Activated CD8-positive, alpha-beta T cell treated with anti-CD3 and anti-CD28 coated beads for 36 hours (primary cell): Measurements from ENCODE around the gene TRIM41. TPM values are rescaled to one million over a fixed set of nuclear protein-coding genes. Genes with fewer than 3 reads are reported as not detected.
"Not testable (repeated sequence)": the region's sequence is repeated elsewhere in the genome, so short reads cannot be mapped to it uniquely, and the experiment has no call there.

ENCODE experiments used
- ATAC-seq: fragments of 200-7000 bp; cut with Tn5 transposase; one replicate; pipeline ENCODE4 v1.10.0; 2021; ENCODE audit warnings: mild to moderate bottlenecking, moderate library complexity
- CTCF ChIA-PET: fragments of 350-600 bp; sonication (Branson Sonifier 250); formaldehyde crosslinking; loops from one replicate; lab custom pipeline; 2021; ENCODE audit warnings: antibody characterized with exemption; lab: Charles Lee
- POLR2A ChIA-PET: fragments of 350-600 bp; sonication (Branson Sonifier 250); formaldehyde crosslinking; loops from one replicate; lab custom pipeline; 2021; ENCODE audit warnings: antibody characterized with exemption; lab: Charles Lee
- DNase-seq: peaks from one replicate; pipeline ENCODE4 v3.0.0-alpha.2; 2020
- H3K27ac Mint-ChIP-seq: one replicate; pipeline ENCODE4 v1.8.0; 2021; ENCODE audit warnings: mild to moderate bottlenecking, mixed read lengths
- H3K27me3 Mint-ChIP-seq: one replicate; pipeline ENCODE4 v1.8.0; 2021; ENCODE audit warnings: mixed read lengths
- H3K36me3 Mint-ChIP-seq: one replicate; pipeline ENCODE4 v1.8.0; 2021; ENCODE audit warnings: low read depth, mixed read lengths
- H3K4me1 Mint-ChIP-seq: one replicate; pipeline ENCODE4 v1.8.0; 2021; ENCODE audit warnings: low read depth, mixed read lengths
- H3K4me3 Mint-ChIP-seq: one replicate; pipeline ENCODE4 v1.8.0; 2021; ENCODE audit warnings: mild to moderate bottlenecking, moderate library complexity, mixed read lengths
- H3K9me3 Mint-ChIP-seq: one replicate; pipeline ENCODE4 v1.8.0; 2021; ENCODE audit warnings: mixed read lengths
- intact Hi-C: fragments of 100-400 bp; cut with micrococcal nuclease; formaldehyde crosslinking; loops from one replicate; pipeline ENCODE4 v1.10.0; 2022
- total RNA-seq, 2 experiments: library from RNA; stranded (reverse); gene quantifications; one replicate each; pipeline ENCODE4 v1.2.3, GENCODE V29; 2021
- TF ChIP-seq, protein P1 (sequence below): fragments of 200-600 bp; IDR thresholded peaks from one replicate; pipeline ENCODE4 v1.8.0; 2022; ENCODE audit warnings: antibody characterized with exemption, mild to moderate bottlenecking

TRIM41 gene
- total RNA-seq, 2 experiments from 2014 or later: 30.6 to 31.5 TPM

DNA sequence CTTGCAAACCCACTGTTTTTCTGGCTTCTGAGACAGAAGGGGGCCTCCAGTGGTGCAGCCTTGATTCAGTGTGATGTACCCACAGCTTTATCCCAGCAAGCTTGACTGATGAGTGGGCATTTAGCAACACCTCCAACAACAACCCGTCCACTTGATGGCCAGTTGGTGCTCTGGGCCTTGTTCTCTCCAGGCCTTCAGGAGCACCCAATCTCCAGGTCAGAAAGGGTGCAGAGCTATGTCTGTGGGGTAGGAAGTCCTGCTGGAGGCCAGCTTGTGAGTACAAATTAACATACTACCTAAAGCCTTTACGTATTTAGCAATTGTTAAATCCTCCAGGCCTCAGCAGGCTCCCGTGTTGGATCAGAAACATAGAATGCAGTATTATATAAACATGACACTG is 48.0 kb downstream of the TRIM41 start:
- no peak overlapping the region for H3K4me3 Mint-ChIP-seq
- no peaks in the 10 kb centered on the region for H3K27me3 Mint-ChIP-seq
- no peak for ATAC-seq
- intact Hi-C loops: no loop called here
- H3K27ac Mint-ChIP-seq: no peak overlapping the region
- TF ChIP-seq, protein P1, sequence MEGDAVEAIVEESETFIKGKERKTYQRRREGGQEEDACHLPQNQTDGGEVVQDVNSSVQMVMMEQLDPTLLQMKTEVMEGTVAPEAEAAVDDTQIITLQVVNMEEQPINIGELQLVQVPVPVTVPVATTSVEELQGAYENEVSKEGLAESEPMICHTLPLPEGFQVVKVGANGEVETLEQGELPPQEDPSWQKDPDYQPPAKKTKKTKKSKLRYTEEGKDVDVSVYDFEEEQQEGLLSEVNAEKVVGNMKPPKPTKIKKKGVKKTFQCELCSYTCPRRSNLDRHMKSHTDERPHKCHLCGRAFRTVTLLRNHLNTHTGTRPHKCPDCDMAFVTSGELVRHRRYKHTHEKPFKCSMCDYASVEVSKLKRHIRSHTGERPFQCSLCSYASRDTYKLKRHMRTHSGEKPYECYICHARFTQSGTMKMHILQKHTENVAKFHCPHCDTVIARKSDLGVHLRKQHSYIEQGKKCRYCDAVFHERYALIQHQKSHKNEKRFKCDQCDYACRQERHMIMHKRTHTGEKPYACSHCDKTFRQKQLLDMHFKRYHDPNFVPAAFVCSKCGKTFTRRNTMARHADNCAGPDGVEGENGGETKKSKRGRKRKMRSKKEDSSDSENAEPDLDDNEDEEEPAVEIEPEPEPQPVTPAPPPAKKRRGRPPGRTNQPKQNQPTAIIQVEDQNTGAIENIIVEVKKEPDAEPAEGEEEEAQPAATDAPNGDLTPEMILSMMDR: no peak
- DNase-seq: no peak
- H3K36me3 Mint-ChIP-seq: no peaks in the 10 kb centered on the region
- H3K4me1 Mint-ChIP-seq: peaks cover 2% of the 10 kb centered on the region
- ChIA-PET CTCF (interaction anchor here (0.5 kb wide), 1 partner anchor 216 kb away, joined by 3 read pairs; no protein-coding TSS in a partner anchor), POLR2A (interaction anchor here (1.0 kb wide), 1 partner anchor 19 kb away, joined by 3 read pairs; no protein-coding TSS in a partner anchor)
- no peaks in the 10 kb centered on the region for H3K9me3 Mint-ChIP-seq

DNA sequence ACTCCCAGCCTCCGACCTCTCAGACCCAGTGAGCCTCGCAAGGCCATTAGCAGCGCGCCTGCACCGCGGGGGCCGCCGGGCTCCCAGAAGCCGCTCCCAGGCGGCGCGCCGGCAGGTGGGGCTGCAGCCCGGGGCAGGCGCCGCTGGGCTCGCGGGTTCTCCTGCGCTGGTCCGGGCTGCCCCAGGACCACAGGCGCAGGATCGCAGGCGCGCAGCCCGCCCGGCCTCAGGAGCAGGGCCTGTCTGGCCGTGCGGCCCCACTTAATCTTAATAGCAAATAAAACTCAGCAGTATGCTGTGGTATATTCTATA is 50.3 kb downstream of the TRIM41 start:
- ATAC-seq, H3K4me1 Mint-ChIP-seq, intact Hi-C loops, H3K4me3 Mint-ChIP-seq, DNase-seq, POLR2A ChIA-PET, H3K9me3 Mint-ChIP-seq, H3K27me3 Mint-ChIP-seq, CTCF ChIA-PET, H3K36me3 Mint-ChIP-seq, H3K27ac Mint-ChIP-seq: not testable (repeated sequence)

DNA sequence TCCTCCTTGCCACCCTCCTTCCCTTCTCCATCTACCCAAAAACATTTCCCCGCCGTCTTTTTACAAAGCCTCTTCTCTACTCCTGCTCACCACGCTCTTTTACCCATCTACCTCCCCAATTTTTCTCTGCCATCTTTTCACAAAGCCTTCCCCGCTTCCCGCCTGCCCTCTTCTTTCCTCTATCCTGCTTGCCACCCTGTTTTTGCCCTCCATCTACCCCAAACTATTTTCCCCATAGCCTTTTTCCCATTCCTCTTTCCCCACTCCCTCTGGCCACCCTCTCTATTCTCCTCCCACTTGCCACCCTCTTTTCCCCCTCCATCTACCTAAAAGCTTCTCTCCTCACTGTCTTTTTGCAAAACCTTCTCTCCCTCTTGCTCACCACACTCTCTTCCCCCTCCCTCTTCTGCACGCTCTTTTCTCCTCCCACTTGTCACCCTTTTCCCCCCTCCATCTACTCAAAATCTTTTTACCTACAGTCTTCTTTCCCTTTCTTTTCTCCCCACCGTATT is 57.2 kb downstream of the TRIM41 start:
- no peaks in the 10 kb centered on the region for H3K27me3 Mint-ChIP-seq
- H3K36me3 Mint-ChIP-seq: no peaks in the 10 kb centered on the region
- H3K9me3 Mint-ChIP-seq: no peaks in the 10 kb centered on the region
- no peak for ATAC-seq
- ChIA-PET CTCF (no interaction called here), POLR2A (interaction anchor here (1.2 kb wide), 1 partner anchor 20 kb away, joined by 3 read pairs; no protein-coding TSS in a partner anchor)
- DNase-seq: no peak
- peaks cover 2% of the 10 kb centered on the region for H3K4me1 Mint-ChIP-seq
- H3K27ac Mint-ChIP-seq: no peak overlapping the region
- intact Hi-C loops: no loop called here
- H3K4me3 Mint-ChIP-seq: no peak overlapping the region
- TF ChIP-seq, protein P1: no peak

DNA sequence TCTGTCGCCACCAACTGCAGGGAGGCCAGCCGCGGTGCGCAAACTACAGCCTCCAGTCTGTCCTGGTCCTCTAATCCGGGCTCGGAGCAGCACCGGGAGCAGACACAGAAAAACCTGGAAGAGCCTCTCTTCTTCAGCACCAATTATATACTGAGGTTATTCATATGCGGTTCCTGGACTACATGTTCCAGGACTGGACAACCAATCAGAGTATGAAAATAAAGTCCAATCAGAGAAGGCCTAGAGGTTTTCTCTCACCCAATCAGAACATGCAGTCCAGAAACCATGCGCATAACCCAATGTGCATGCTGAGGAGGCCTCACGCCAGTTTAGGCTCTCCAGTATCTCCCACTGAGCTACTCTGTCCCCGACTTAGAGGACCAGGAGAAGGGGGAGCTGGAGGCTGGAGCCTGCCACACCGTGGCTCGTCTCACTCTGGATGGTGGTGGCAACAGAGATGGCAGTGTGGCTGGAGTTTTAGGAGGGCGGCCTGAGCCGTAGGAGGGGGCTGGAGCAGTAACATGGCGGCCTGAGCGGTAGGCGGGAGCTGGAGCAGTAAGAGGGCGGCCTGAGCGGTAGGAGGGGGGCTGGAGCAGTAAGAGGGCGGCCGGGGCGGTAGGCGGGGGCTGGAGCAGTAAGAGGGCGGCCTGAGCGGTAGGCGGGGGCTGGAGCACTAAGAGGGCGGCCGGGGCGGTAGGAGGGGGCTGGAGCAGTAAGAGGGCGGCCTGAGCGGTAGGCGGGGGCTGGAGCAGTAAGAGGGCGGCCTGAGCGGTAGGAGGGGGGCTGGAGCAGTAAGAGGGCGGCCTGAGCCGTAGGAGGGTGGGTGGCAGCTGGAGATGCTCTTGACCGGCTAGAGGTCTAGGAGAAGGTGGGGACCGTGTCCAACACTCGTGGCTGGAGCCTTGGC is 58.2 kb downstream of the TRIM41 start:
- ChIA-PET CTCF (no interaction called here), POLR2A (interaction anchor here (1.2 kb wide), 1 partner anchor 21 kb away, joined by 3 read pairs; no protein-coding TSS in a partner anchor)
- H3K27ac Mint-ChIP-seq: no peak overlapping the region
- H3K36me3 Mint-ChIP-seq: no peaks in the 10 kb centered on the region
- ATAC-seq (no peak), DNase-seq (no peak)
- intact Hi-C loops: no loop called here
- H3K27me3 Mint-ChIP-seq: no peaks in the 10 kb centered on the region
- H3K4me1 Mint-ChIP-seq: peaks cover 2% of the 10 kb centered on the region
- H3K4me3 Mint-ChIP-seq: no peak overlapping the region
- TF ChIP-seq, protein P1: no peak
- no peaks in the 10 kb centered on the region for H3K9me3 Mint-ChIP-seq

DNA sequence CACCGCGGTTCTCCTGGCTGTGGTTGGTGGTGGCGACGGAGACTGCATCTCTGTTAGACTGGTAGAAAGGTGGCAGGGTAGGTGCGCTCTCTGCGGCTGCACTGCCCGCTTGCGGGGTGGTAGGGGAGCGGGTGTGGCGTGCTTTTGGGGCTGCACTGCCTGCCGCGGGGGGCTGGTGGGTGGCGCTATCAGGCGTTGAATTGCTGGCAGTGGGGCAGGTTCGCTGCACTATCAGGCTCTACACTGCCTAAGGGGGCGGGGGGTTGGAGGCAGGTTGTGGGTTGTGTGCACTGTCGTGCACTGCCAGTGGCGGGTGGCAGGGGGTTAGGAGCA is 58.9 kb downstream of the TRIM41 start:
- no peak overlapping the region for H3K27ac Mint-ChIP-seq
- H3K27me3 Mint-ChIP-seq: no peaks in the 10 kb centered on the region
- H3K4me1 Mint-ChIP-seq: peaks cover 2% of the 10 kb centered on the region
- ChIA-PET CTCF (no interaction called here), POLR2A (no interaction called here)
- no peak for DNase-seq
- H3K9me3 Mint-ChIP-seq: no peaks in the 10 kb centered on the region
- intact Hi-C loops: no loop called here
- no peak overlapping the region for H3K4me3 Mint-ChIP-seq
- no peak for ATAC-seq
- TF ChIP-seq, protein P1: no peak
- H3K36me3 Mint-ChIP-seq: no peaks in the 10 kb centered on the region

DNA sequence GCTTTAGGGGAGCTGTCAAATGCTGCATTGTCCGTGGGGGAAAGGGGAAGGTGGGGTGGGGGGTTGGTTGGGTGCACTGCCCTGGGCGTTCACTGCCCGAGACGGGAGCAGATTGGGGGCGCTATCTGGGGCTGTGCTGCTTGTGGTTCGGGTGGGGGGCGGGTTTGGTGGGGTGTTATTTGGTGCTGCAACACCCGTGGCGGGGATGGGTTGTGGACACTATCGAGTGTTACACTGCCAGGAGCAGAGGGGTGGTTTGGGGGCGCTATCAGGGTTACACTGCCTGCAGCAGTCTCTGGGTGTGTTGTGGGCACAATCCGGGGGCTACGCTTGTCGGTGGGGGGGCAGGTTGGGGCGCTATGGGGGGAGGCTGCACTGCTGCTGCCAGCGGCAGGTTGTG is 59.3 kb downstream of the TRIM41 start:
- H3K4me1 Mint-ChIP-seq, POLR2A ChIA-PET, H3K36me3 Mint-ChIP-seq, CTCF ChIA-PET, H3K27ac Mint-ChIP-seq, intact Hi-C loops, DNase-seq, H3K27me3 Mint-ChIP-seq, H3K9me3 Mint-ChIP-seq, H3K4me3 Mint-ChIP-seq, ATAC-seq: not testable (repeated sequence)
